ENCODE measurements around the gene PCNT. TPM values are rescaled to one million over a fixed set of nuclear protein-coding genes. Genes with fewer than 3 reads are reported as not detected.

Gene PCNT
- total RNA-seq, 4 donors from 2014 or later: 6.2 to 29.7 (median 17.1) TPM

DNA sequence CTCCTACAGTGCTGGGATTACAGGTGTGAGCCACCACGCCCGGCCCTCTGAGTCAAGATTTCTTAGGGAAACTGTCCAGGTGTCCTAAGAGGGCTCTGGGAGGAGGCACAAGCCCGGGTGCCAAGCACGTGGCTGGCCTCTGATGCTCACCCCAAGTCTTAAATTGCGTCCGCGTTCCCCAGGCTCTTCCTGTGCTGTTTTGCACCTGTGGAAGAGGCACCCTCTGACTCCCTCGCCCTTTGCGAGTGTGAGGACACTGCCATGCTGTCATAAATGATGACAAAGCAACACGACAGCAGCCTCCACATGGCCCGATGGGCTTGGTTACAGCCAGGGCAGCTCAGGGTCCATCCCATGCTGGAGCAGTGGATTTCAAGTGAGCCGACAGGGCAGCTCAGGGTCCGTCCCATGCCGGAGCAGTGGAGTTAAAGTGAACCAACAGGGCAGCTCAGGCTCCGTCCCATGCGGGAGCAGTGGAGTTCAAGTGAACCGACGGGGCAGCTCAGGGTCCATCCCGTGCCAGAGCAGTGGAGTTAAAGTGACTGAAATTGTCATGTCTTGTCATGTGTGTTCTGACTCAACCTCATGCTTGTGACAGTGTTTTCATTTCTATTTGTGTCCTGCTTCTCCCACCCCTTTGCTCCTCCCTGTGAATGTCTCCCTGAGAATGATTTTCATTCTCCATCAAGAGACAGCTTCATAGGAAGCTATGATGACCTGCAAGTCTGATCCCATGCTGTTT is 33.9 kb downstream of the PCNT start:
- DNase-seq: no peak
- no peaks in the 10 kb centered on the region for H3K36me3 ChIP-seq
- H3K9me3 ChIP-seq: no peaks in the 10 kb centered on the region
- H3K4me1 ChIP-seq: no peaks in the 10 kb centered on the region
- intact Hi-C loops (cut with DNase I; ENCODE audit: low total_unique reads): no loop called here
- H3K4me3 ChIP-seq: no peak overlapping the region
- no peak overlapping the region for H3K27ac ChIP-seq
- TF ChIP-seq, protein P1, sequence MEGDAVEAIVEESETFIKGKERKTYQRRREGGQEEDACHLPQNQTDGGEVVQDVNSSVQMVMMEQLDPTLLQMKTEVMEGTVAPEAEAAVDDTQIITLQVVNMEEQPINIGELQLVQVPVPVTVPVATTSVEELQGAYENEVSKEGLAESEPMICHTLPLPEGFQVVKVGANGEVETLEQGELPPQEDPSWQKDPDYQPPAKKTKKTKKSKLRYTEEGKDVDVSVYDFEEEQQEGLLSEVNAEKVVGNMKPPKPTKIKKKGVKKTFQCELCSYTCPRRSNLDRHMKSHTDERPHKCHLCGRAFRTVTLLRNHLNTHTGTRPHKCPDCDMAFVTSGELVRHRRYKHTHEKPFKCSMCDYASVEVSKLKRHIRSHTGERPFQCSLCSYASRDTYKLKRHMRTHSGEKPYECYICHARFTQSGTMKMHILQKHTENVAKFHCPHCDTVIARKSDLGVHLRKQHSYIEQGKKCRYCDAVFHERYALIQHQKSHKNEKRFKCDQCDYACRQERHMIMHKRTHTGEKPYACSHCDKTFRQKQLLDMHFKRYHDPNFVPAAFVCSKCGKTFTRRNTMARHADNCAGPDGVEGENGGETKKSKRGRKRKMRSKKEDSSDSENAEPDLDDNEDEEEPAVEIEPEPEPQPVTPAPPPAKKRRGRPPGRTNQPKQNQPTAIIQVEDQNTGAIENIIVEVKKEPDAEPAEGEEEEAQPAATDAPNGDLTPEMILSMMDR (IDR thresholded peaks at IDR 0.05): no peak
- no peak for TF ChIP-seq POLR2A (IDR thresholded peaks at IDR 0.05)
- no peaks in the 10 kb centered on the region for H3K27me3 ChIP-seq

DNA sequence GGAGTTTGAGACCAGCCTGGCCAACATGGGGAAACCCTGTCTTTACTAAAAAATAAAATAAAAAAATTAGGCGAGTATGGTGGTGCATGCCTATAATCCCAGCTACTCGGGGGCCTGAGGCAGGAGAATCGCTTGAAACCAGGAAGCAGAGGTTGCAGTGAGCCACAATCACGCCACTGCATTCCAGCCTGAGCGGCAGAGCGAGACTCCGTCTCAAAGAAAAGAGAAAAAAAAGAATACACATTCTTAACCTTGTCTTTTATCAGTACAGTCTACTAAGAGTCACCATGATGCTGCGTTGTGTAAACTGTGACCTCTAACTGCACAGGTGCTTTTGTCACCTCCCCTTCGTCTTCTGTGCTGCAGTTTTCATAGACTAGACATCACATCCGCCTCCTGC is 37.2 kb downstream of the PCNT start:
- no peak for DNase-seq

DNA sequence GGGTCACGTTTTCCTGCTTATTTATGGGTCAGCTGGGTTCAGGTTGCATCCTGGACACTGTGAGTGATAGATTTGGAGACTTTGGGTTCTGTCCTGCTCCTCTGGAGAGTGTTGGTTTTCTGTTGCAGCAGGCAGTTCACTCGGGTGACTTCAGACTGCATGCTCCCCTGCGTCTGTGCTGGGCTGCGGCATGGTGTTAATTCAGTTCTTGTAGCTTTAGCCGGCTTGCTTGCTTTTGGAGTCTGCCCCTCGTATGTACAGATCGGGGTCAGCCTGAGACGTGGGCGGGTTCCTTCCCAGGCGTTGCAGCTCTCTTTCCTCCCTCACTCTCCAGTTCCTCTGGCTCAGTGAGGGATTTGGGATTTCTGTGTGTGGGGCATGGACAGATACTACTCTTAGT is 38.0 kb downstream of the PCNT start:
- Histone ChIP-seq H3K4me1 (no peaks in the 10 kb centered on the region), H3K9me3 (no peaks in the 10 kb centered on the region), H3K27ac (no peak overlapping the region), H3K36me3 (no peaks in the 10 kb centered on the region), H3K4me3 (no peak overlapping the region), H3K27me3 (no peaks in the 10 kb centered on the region)
- no peak for DNase-seq
- intact Hi-C loops (cut with DNase I; ENCODE audit: low total_unique reads): no loop called here
- TF ChIP-seq, protein P1 (IDR thresholded peaks at IDR 0.05): no peak
- TF ChIP-seq POLR2A (IDR thresholded peaks at IDR 0.05): no peak

More for the DNA sequence above, 37.2 kb downstream of the PCNT start:
- Histone ChIP-seq H3K27me3 (no peaks in the 10 kb centered on the region), H3K4me3 (no peak overlapping the region), H3K9me3 (no peaks in the 10 kb centered on the region), H3K27ac (no peak overlapping the region), H3K4me1 (no peaks in the 10 kb centered on the region), H3K36me3 (no peaks in the 10 kb centered on the region)
- TF ChIP-seq POLR2A (IDR thresholded peaks at IDR 0.05): no peak
- TF ChIP-seq, protein P1 (IDR thresholded peaks at IDR 0.05): no peak
- intact Hi-C loops (cut with DNase I; ENCODE audit: low total_unique reads): no loop called here

- no peak overlapping the region for H3K27ac ChIP-seq
- no peaks in the 10 kb centered on the region for H3K36me3 ChIP-seq
- no peak overlapping the region for H3K4me3 ChIP-seq
- no peaks in the 10 kb centered on the region for H3K9me3 ChIP-seq
- TF ChIP-seq POLR2A (IDR thresholded peaks at IDR 0.05): no peak
- TF ChIP-seq, protein P1 (IDR thresholded peaks at IDR 0.05): no peak
- DNase-seq: no peak
- intact Hi-C loops (cut with DNase I; ENCODE audit: low total_unique reads): no loop called here
- no peaks in the 10 kb centered on the region for H3K4me1 ChIP-seq
- no peaks in the 10 kb centered on the region for H3K27me3 ChIP-seq
Observed at GRCh38 chr21:46362946-46363345, 39.0 kb downstream of the PCNT start.

GRCh38 chr21:46363698-46364097 is 39.7 kb downstream of the PCNT start:
- Histone ChIP-seq H3K4me3 (no peak overlapping the region), H3K36me3 (no peaks in the 10 kb centered on the region), H3K27me3 (no peaks in the 10 kb centered on the region), H3K27ac (no peak overlapping the region), H3K4me1 (no peaks in the 10 kb centered on the region), H3K9me3 (no peaks in the 10 kb centered on the region)
- TF ChIP-seq POLR2A (IDR thresholded peaks at IDR 0.05): no peak
- TF ChIP-seq, protein P1 (IDR thresholded peaks at IDR 0.05): no peak
- no peak for DNase-seq
- intact Hi-C loops (cut with DNase I; ENCODE audit: low total_unique reads): no loop called here
